Lower leg skin (tissue), 4 donors: ENCODE measurements around the gene TCL1A. TPM values are rescaled to one million over a fixed set of nuclear protein-coding genes. Genes with fewer than 3 reads are reported as not detected.
"Not testable (repeated sequence)": the region's sequence is repeated elsewhere in the genome, so short reads cannot be mapped to it uniquely, and the experiment has no call there.

Source experiments
- DNase-seq, 2 donors: peaks; one replicate each; pipeline ENCODE4 v3.0.0-alpha.2; 2019; ENCODE audit warnings: low spot score in 2 of 2
- H3K4me3 ChIP-seq: fragments of 200-600 bp; sonication (generic); 2 replicates; pipeline ENCODE4 v1.5.1; 2017; ENCODE audit warnings: mild to moderate bottlenecking, low read depth; ENCODE audit not compliant: poor library complexity, severe bottlenecking
- CTCF ChIP-seq, 3 donors: fragments of 450-650 bp; IDR thresholded peaks; one replicate each; pipeline ENCODE4 v1.5.1; 2016; ENCODE audit warnings: antibody characterized with exemption in 3 of 3, mild to moderate bottlenecking in 3 of 3, moderate library complexity in 2 of 3
- POLR2A ChIP-seq, 2 donors: fragments of 450-650 bp; IDR thresholded peaks; one replicate each; pipeline ENCODE4 v1.6.1; 2016 to 2017; ENCODE audit warnings: antibody characterized with exemption in 2 of 2, mild to moderate bottlenecking in 1 of 2, moderate library complexity in 1 of 2
- WGBS, 2 donors: methylation state at CpG; one replicate each; pipeline ENCODE4 v1.1.5; 2018; 5-methylcytosine and 5-hydroxymethylcytosine counted together
- intact Hi-C: fragments of 100-400 bp; cut with DNase I; formaldehyde crosslinking; loops from one replicate; pipeline ENCODE4 v1.15.0; 2023; ENCODE audit warnings: low total_unique reads
- total RNA-seq, 4 donors: library from RNA; depleted of rRNA; stranded (reverse); fragments of >200 nt; gene quantifications; one replicate each; pipeline ENCODE4 v1.1.0, GENCODE V29; 2016

The TCL1A gene
- total RNA-seq, 4 donors from 2014 or later, result not detected

GRCh38 chr14:95666450-95666849 lies 47.5 kb downstream of the TCL1A start:
- 84 to 90% methylated on average over 5 of the region's 5 CpGs for WGBS, 2 donors
- DNase-seq, result peak in 1 of 2 donors; percentile 76
- intact Hi-C loops, result no loop called here
- TF ChIP-seq POLR2A (IDR thresholded peaks at IDR 0.05), result no peak
- H3K4me3 ChIP-seq, result no peak overlapping the region

- WGBS, 2 donors, result 55 to 61% methylated on average over 8 of the region's 8 CpGs
- DNase-seq, result peak in 1 of 2 donors; percentile 42
- intact Hi-C loops, H3K4me3 ChIP-seq: not testable (repeated sequence)
Measured at GRCh38 chr14:95665530-95665929, 48.4 kb downstream of the TCL1A start.

- DNase-seq, result peak in 1 of 2 donors; percentile 59
- intact Hi-C loops, result no loop called here
- TF ChIP-seq POLR2A (IDR thresholded peaks at IDR 0.05) (no peak), CTCF (IDR thresholded peaks at IDR 0.05) (no peak)
- 68 to 77% methylated on average over 8 of the region's 8 CpGs for WGBS, 2 donors
- H3K4me3 ChIP-seq, result no peak overlapping the region
Measured at GRCh38 chr14:95664546-95664945, 49.4 kb downstream of the TCL1A start.

GRCh38 chr14:95664066-95664465 lies 49.9 kb downstream of the TCL1A start:
- WGBS, 2 donors, result 54 to 63% methylated on average over 3 of the region's 3 CpGs
- no peak for TF ChIP-seq POLR2A (IDR thresholded peaks at IDR 0.05)
- no peak for TF ChIP-seq CTCF (IDR thresholded peaks at IDR 0.05)
- H3K4me3 ChIP-seq, result no peak overlapping the region
- intact Hi-C loops, result no loop called here
- peak in 1 of 2 donors; percentile 74 for DNase-seq

- no peak overlapping the region for H3K4me3 ChIP-seq
- DNase-seq, result peak in 1 of 2 donors; percentile 40
- TF ChIP-seq POLR2A (IDR thresholded peaks at IDR 0.05) (no peak), CTCF (IDR thresholded peaks at IDR 0.05) (no peak)
- intact Hi-C loops, result no loop called here
- 55 to 69% methylated on average over 5 of the region's 5 CpGs for WGBS, 2 donors
Measured at GRCh38 chr14:95663226-95663797, 50.6 kb downstream of the TCL1A start.

- no peak for DNase-seq
- no peak overlapping the region for H3K4me3 ChIP-seq
- TF ChIP-seq CTCF (IDR thresholded peaks at IDR 0.05) (no peak), POLR2A (IDR thresholded peaks at IDR 0.05) (no peak)
- intact Hi-C loops, result no loop called here
- 19 to 20% methylated on average over 4 of the region's 4 CpGs for WGBS, 2 donors
Measured at GRCh38 chr14:95662376-95663186, 51.3 kb downstream of the TCL1A start.
